Measurements from ENCODE around the gene CEP85L. TPM values are rescaled to one million over a fixed set of nuclear protein-coding genes. Genes with fewer than 3 reads are reported as not detected.

Gene CEP85L
- polyA plus RNA-seq, 1 donor from 2014 or later, result 15.2 TPM

DNA sequence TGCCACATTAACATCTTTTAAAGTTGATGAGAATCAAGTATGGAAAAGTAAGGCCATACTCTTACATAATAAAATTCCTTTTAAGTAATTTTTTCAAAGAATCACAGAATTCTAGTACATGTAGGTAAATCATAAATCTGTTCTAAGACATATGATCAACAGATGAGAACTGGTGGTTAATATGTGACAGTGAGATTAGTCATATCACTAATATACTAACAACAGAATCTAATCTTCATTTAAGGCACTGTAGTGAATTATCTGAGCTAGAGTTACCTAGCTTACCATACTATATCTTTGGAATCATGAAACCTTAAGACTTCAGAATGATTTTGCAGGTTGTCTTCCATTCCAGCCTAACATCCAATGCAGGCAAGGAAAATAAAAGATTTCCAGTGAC lies 91.7 kb downstream of the CEP85L start:
- H3K9me3 Mint-ChIP-seq, result no peaks in the 10 kb centered on the region
- H3K4me3 Mint-ChIP-seq, result no peak overlapping the region
- peaks cover 9% of the 10 kb centered on the region for H3K36me3 Mint-ChIP-seq
- no peaks in the 10 kb centered on the region for H3K27me3 Mint-ChIP-seq
- peaks cover 5 to 13% (median 5%) of the 10 kb centered on the region in 3 donors for H3K4me1 Mint-ChIP-seq
- H3K27ac Mint-ChIP-seq, result no peak overlapping the region

DNA sequence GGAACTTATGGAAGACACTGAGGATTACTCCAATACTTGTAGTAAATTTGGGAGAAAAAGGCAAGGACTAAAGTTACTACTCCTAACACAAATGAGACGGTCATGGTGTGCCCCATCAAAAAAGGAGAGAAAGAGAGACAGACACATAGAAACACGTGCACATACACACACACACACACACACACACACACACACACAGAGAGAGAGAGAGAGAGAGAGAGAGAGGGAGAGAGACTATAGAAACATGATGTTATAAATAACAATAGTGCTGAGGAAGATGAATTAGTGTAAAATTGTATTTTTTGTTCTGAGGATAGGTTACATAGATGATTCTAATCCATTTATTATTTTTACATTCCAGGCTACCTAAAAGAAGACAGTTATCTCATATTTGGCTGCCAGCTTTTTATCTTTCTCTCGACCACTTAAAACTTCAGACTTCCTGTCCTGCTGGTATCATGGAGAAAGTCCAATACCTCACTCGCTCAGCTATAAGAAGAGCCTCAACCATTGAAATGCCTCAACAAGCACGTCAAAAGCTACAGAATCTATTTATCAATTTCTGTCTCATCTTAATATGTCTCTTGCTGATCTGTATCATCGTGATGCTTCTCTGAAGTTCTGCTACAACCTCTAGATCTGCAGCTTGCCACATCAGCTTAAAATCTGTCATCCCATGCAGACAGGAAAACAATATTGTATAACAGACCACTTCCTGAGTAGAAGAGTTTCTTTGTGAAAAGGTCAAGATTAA lies 92.8 kb downstream of the CEP85L start:
- no peaks in the 10 kb centered on the region for H3K9me3 Mint-ChIP-seq
- peak overlapping the region in 2 of 3 donors; percentile 3 to 31 for H3K27ac Mint-ChIP-seq
- H3K27me3 Mint-ChIP-seq, result no peaks in the 10 kb centered on the region
- H3K4me3 Mint-ChIP-seq, result no peak overlapping the region
- H3K4me1 Mint-ChIP-seq, result peaks cover 5 to 13% (median 5%) of the 10 kb centered on the region in 3 donors
- H3K36me3 Mint-ChIP-seq, result peaks cover 12% of the 10 kb centered on the region

DNA sequence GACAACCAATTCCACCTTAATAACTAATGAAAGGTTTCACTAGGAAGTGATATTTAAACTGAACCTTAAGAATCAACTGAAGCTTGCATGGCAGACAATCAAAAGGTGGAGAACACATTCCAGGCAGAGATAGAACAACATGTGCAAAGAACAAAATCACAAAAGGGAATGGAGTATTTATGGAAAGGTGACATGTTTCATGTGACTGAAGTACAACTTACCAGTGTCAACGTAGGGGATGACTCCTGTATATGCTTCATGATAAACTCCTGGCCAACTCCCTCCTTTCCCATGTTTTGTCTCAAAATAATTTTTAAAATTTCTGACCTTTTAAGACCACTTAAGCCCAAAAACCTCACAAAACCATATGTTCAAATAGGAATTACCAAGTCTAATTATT lies 96.7 kb downstream of the CEP85L start:
- Mint-ChIP-seq H3K4me3 (no peak overlapping the region), H3K36me3 (peaks cover 9% of the 10 kb centered on the region), H3K4me1 (peaks cover 6 to 19% (median 7%) of the 10 kb centered on the region in 3 donors), H3K27me3 (no peaks in the 10 kb centered on the region), H3K27ac (no peak overlapping the region), H3K9me3 (no peaks in the 10 kb centered on the region)

DNA sequence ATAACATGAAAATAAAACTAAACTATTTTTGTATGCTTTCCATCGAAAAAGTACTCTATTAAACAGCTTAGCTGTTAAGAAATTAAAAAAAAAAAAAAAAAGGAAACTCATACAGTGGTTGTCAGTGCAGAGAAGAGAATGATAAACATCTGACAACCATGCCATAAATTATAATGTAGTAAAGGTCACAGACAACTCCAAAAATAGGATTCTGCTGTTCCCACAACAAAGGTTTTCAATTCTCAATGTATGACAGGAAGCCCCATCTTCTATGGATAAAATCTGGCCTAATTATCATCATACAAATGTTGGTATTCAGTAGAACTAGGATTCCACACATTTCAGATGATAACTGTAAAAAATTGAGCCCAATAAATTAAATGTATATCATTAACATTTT lies 98.3 kb downstream of the CEP85L start:
- H3K9me3 Mint-ChIP-seq, result no peaks in the 10 kb centered on the region
- peaks cover 6% of the 10 kb centered on the region for H3K36me3 Mint-ChIP-seq
- no peak overlapping the region for H3K4me3 Mint-ChIP-seq
- no peaks in the 10 kb centered on the region for H3K27me3 Mint-ChIP-seq
- peaks cover 2 to 9% (median 2%) of the 10 kb centered on the region in 3 donors for H3K4me1 Mint-ChIP-seq
- H3K27ac Mint-ChIP-seq, result no peak overlapping the region

DNA sequence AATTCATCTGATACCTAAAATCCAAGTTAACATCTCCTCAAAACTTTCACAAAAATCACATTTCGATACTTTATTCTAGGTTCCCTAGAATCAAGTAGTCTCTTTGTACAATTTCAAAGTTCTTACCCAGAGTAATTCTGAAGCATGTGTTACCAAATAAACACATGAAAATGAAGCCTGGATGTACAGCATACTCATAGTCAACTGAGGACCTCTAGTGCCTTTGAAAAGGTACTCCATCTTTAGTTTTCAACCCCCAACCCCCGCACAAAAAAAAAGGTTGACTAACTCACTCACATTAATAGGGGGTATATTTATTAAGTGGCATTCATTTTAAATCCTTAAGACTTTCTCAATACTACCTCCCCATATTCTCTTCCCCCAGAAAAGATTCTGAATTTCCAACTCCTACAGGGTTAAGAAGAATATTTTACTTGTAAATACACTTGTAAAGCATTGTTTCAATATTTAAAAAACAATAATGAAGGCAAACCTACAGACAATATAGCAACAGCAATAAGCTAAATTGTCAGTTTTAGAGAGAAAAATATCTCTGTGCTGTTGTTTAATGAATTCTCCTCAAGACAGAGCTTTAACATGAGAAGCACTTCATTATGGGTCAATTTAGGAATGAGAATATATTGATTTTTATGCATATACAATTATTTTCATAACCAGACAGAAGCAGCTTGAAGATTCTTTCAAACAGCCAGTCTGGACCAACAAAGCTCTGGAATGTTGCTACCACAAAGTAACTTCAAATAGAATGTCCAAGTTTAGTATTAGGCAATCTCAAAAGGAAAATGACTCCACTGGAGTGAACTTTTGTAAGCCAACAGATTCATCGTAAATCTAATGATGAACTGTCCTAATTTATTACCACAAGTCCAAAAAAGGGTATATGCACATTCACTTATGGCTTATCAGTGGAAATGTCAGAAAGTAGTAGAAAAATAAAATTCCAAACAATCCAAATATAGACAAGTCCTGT lies 100.0 kb downstream of the CEP85L start:
- Mint-ChIP-seq H3K9me3 (no peaks in the 10 kb centered on the region), H3K27ac (no peak overlapping the region), H3K4me1 (peaks cover 2 to 13% (median 4%) of the 10 kb centered on the region in 3 donors), H3K4me3 (no peak overlapping the region), H3K27me3 (no peaks in the 10 kb centered on the region), H3K36me3 (peaks cover 6% of the 10 kb centered on the region)

DNA sequence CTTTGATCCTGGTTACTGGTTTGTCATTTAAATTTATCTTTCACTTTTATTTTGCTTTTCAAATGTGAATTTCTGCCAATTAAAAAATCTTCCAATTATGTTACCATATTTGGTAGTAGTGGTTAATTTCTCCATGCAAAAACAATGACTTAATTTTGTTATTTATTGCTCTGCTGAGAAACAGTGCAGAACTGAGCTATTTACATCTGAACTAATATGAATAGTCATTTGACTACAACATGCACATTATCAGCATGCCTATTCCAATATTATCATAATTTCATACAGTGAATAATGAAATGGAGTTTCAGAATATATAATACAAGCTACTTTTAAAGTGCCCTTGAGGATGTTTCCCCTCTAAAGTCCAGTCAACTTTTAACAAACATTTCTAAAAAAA lies 102.8 kb downstream of the CEP85L start:
- H3K27me3 Mint-ChIP-seq, result no peaks in the 10 kb centered on the region
- H3K4me3 Mint-ChIP-seq, result no peak overlapping the region
- H3K4me1 Mint-ChIP-seq, result peaks cover 6 to 17% (median 7%) of the 10 kb centered on the region in 3 donors
- no peak overlapping the region for H3K27ac Mint-ChIP-seq
- peaks cover 1% of the 10 kb centered on the region for H3K36me3 Mint-ChIP-seq
- no peaks in the 10 kb centered on the region for H3K9me3 Mint-ChIP-seq

DNA sequence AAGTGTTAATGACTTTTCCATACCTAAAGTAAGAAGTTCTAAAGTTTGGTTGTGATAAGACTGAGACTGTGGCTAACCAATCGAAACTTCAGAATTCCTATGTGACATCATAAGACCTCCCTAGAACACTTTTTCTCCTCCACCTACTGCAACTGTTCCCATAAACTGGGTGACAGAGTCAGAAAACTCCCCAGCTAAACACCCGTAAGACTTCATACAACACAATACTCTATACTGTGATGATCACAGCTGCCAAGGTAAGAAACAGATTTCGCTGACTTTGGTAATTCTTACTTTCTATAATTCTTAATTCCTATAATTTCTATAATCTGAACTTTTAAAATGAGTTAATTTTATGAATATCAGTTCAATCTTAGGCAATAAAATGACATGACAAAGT lies 103.3 kb downstream of the CEP85L start, which contains the start of gene PLN:
Gene PLN, plus strand, starts transcription at position 161 of the 400 bp plus-strand sequence. CDS start 10,626 bp downstream, outside the sequence.
- no peak within 1 kb of the TSS for H3K4me3 Mint-ChIP-seq
- no peaks in the 10 kb centered on the region for H3K9me3 Mint-ChIP-seq
- peak within 1 kb of the TSS in 1 of 3 donors; percentile 50 for H3K27ac Mint-ChIP-seq
- H3K4me1 Mint-ChIP-seq, result peaks cover 6 to 17% (median 7%) of the 10 kb centered on the region in 3 donors
- H3K27me3 Mint-ChIP-seq, result no peaks in the 10 kb centered on the region
- peaks cover 4% of the 10 kb centered on the region for H3K36me3 Mint-ChIP-seq

DNA sequence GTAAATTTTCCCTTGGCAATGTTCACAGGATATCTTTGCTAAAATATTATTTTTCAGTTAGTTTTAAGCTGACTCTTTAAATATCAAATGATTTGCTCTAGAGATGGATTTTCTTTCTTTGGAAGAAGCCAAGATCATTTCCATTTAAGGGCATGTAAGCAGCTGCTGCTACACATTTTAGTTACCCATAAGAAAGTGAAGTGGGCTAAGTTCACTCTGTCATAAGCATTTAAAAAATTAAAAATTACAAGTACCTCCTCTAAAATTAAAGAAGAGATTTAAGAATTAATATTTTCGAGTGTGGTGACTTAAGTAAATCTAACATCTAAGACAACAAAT lies 104.5 kb downstream of the CEP85L start:
- H3K27me3 Mint-ChIP-seq, result no peaks in the 10 kb centered on the region
- peaks cover 6 to 17% (median 7%) of the 10 kb centered on the region in 3 donors for H3K4me1 Mint-ChIP-seq
- H3K9me3 Mint-ChIP-seq, result no peaks in the 10 kb centered on the region
- H3K36me3 Mint-ChIP-seq, result peaks cover 4% of the 10 kb centered on the region
- no peak overlapping the region for H3K27ac Mint-ChIP-seq
- no peak overlapping the region for H3K4me3 Mint-ChIP-seq

DNA sequence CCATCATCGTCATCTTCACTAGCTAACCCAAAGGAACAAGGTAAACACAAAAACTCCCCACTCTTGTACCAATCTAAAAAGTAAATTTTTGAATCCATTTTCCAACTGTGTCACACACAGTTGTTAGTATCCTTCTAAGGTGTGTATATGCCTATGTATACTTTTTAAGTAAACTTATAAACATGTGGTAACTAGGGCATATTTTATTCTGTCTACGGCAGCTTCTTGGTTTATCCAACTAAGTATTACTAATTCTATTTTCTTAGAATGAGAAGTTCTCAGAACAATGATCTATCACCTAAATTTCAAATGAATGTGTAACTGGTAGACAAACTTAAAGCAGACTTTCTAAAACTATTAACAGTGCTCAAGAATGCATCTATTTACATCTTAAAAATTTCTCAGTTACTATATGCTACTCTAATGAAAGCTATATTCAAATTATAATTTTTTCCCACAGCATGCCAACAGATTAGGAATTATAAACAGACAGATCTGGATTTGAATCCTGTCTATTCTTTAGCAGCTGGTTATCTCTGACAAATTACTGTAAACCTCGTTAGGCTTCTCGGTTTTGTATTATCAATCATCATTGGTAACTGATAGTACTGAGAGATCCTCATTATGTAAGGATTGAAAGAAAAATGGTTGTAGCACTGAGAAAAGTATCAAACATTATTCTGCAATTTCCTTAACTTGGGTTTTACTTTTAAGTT lies 105.1 kb downstream of the CEP85L start:
- Mint-ChIP-seq H3K9me3 (no peaks in the 10 kb centered on the region), H3K27ac (no peak overlapping the region), H3K36me3 (peaks cover 4% of the 10 kb centered on the region), H3K4me3 (no peak overlapping the region), H3K27me3 (no peaks in the 10 kb centered on the region), H3K4me1 (peaks cover 6 to 17% (median 7%) of the 10 kb centered on the region in 3 donors)

DNA sequence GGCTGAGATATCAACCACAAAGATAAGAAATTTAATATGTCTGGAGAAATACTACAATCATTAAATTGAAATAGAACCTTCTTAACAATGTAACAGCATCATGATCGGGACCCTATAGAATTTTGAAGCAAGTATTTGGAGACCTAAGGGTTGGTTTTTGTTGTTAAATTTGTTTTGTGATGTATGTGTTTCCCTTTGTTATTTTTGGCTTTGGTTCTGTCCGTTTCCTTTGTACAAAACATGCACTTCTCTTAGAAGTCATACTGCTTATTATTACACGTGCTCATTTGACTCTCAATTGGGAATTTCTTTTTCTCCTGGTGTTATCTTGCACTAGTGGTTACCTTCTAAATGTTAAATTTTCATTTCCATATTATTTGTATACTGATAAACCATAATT lies 107.3 kb downstream of the CEP85L start:
- Mint-ChIP-seq H3K27ac (no peak overlapping the region), H3K4me1 (peaks cover 4 to 12% (median 5%) of the 10 kb centered on the region in 3 donors), H3K4me3 (no peak overlapping the region), H3K27me3 (no peaks in the 10 kb centered on the region), H3K36me3 (peaks cover 4% of the 10 kb centered on the region), H3K9me3 (no peaks in the 10 kb centered on the region)

DNA sequence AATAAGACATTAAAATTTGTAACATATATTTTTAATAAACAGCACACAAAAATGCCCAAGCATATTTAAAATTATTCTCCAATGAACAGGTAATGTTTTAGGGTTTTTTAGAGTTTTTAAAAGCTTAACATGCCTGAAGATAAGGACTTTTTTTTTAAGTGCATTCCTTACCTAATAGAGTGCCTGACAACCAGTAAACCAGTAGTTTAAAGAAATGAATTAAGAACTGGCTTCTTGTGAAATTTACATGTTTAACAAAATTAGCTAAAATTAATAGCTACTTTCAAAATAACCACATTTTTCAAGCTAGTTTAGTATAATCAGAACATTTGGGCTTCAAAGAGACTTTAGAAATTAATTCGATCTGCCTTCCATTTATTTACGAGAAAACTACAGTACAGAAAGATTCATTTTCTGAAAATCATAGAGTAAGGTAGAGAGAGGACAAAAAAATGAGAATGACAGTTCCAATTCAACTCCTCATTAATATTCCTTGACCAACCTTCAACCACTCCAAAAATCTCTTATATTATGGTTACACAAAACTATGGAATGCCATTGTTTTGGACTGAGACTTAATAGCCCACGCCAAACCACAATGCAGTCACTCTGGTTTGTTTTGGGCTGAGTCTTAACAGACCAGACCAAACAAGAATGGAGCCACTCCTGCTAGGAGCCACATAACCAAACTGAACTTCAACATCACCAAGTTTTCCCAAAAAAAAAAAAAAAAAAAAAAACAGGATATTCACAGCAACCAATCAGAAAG lies 109.0 kb downstream of the CEP85L start:
- no peak overlapping the region for H3K4me3 Mint-ChIP-seq
- no peaks in the 10 kb centered on the region for H3K27me3 Mint-ChIP-seq
- no peaks in the 10 kb centered on the region for H3K9me3 Mint-ChIP-seq
- peaks cover 3 to 8% (median 6%) of the 10 kb centered on the region in 3 donors for H3K4me1 Mint-ChIP-seq
- peaks cover 4% of the 10 kb centered on the region for H3K36me3 Mint-ChIP-seq
- no peak overlapping the region for H3K27ac Mint-ChIP-seq

DNA sequence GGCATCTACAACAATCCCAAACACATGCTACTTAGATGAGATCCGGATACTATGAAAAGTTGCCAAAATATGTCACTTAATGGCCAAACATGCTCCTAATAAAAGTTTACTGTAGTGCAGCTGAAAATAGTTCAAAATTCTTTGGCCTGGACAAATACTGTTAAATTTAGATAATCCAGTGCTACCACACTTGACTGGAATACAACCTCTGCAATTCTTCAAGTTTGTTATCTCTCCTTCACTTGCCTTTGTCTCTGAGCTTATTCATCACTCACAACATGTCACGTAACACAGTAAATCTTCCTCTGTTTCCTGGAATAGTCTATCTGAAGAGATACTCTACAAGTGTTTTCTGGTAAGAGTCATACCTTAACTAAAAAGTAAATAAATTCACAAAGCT lies 113.8 kb downstream of the CEP85L start:
- Mint-ChIP-seq H3K4me1 (peaks cover 2 to 6% (median 4%) of the 10 kb centered on the region in 3 donors), H3K27ac (no peak overlapping the region), H3K36me3 (no peaks in the 10 kb centered on the region), H3K27me3 (no peaks in the 10 kb centered on the region), H3K9me3 (peaks cover 0 to 1% (median 0%) of the 10 kb centered on the region in 3 donors), H3K4me3 (no peak overlapping the region)

DNA sequence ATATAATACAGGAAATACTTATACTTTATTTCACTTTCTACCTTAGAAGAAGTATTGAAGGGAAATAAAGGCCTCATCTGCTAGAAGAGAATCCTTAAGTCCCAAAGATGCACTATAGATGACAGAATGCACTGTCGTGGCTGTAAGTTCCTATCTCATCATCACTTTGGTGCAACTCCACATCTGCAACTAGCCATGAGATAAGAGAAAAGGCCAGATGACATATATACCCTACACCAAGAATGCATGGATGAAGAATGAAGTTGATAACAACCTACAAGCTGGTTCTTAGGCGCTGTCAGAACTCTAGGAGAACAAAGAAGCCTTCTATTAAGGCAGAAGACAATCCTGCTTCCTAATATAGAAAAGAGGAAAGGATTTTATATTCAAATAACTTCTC lies 114.9 kb downstream of the CEP85L start:
- Mint-ChIP-seq H3K27me3 (no peaks in the 10 kb centered on the region), H3K9me3 (peaks cover 0 to 1% (median 0%) of the 10 kb centered on the region in 3 donors), H3K27ac (no peak overlapping the region), H3K4me1 (peaks cover 2 to 7% (median 4%) of the 10 kb centered on the region in 3 donors), H3K36me3 (no peaks in the 10 kb centered on the region), H3K4me3 (no peak overlapping the region)

DNA sequence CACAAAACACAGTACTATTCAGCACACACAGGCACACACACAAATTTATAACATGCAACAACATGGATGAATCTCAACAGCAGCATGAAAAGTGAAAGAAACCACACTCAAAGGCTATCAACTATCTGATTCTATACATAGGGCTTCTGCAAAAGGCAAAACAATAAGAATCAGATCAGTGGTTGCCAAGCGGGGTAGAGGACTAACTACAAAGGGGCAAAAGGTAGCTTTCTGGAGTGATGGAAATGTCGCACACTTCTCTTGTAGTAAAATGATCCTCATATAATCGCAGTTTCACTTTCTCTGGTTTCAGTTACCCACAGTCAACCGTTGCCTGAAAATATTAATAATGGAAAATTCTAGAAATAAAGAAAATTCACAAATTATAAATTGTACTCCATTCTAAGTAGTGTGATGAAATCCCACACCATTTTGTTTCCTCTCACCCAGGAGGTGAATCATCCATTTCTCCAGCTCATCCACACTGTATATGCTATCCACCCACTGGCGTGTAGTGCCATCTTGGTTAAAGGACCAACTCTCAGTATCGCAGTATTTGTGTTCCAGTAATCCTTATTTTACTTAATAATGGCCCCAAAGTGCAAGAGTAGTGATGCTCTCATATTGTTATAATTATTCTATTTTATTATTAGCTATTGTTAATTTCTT lies 116.1 kb downstream of the CEP85L start:
- peaks cover 0 to 3% (median 0%) of the 10 kb centered on the region in 3 donors for H3K9me3 Mint-ChIP-seq
- H3K4me1 Mint-ChIP-seq, result peaks cover 5 to 9% (median 7%) of the 10 kb centered on the region in 3 donors
- no peak overlapping the region for H3K27ac Mint-ChIP-seq
- no peak overlapping the region for H3K4me3 Mint-ChIP-seq
- H3K27me3 Mint-ChIP-seq, result no peaks in the 10 kb centered on the region
- peaks cover 3% of the 10 kb centered on the region for H3K36me3 Mint-ChIP-seq

Data from IgD-negative memory B cell (primary cell).